Naive thymus-derived CD4-positive, alpha-beta T cell (primary cell): Measurements from ENCODE around the gene PITPNM1. TPM values are rescaled to one million over a fixed set of nuclear protein-coding genes. Genes with fewer than 3 reads are reported as not detected.

Experiments
- ATAC-seq: fragments of 150-1000 bp; cut with Tn5 transposase; 2 replicates; pipeline ENCODE4 v1.10.0; 2021; ENCODE audit warnings: mild to moderate bottlenecking, moderate library complexity
- CTCF ChIA-PET: fragments of 350-600 bp; sonication (Branson Sonifier 250); formaldehyde crosslinking; loops from one replicate; lab custom pipeline; 2021; ENCODE audit warnings: antibody characterized with exemption; lab: Charles Lee
- POLR2A ChIA-PET: fragments of 350-600 bp; sonication (Branson Sonifier 250); formaldehyde crosslinking; loops from one replicate; lab custom pipeline; 2021; ENCODE audit warnings: antibody characterized with exemption, inconsistent platforms; lab: Charles Lee
- DNase-seq, 9 donors: peaks; one replicate each; pipeline versions ENCODE4 v3.0.0 to v3.0.0-alpha.2; 2020 to 2022; ENCODE audit warnings: mixed read lengths in 1 of 9
- H3K27ac ChIP-seq: one replicate; pipeline ENCODE4 v1.7.0; 2013; ENCODE audit warnings: mild to moderate bottlenecking, low read depth, low read length, moderate library complexity
- H3K27me3 ChIP-seq, 2 donors: one replicate each; pipeline ENCODE4 v1.7.0; 2013; ENCODE audit warnings: low read length in 2 of 2, mild to moderate bottlenecking in 2 of 2, moderate library complexity in 2 of 2; ENCODE audit not compliant: control insufficient read depth in 2 of 2, insufficient read depth in 2 of 2
- H3K36me3 ChIP-seq, 3 experiments: 1 replicate in 2 of 3; 2 replicates in 1 of 3; pipeline ENCODE4 v1.7.0; 2013; ENCODE audit warnings: low read length in 3 of 3, mild to moderate bottlenecking in 3 of 3, moderate library complexity in 1 of 3; ENCODE audit not compliant: insufficient read depth in 3 of 3, control insufficient read depth in 2 of 3
- H3K4me1 ChIP-seq, 2 donors: one replicate each; pipeline ENCODE4 v1.7.0; 2013; ENCODE audit warnings: low read length in 2 of 2, mild to moderate bottlenecking in 2 of 2, moderate library complexity in 1 of 2; ENCODE audit not compliant: control insufficient read depth in 2 of 2, insufficient read depth in 2 of 2
- H3K4me3 ChIP-seq: 2 replicates; pipeline ENCODE4 v1.7.0; 2013; ENCODE audit warnings: mild to moderate bottlenecking, low read length
- H3K9me3 ChIP-seq, 3 experiments: 1 replicate in 2 of 3; 2 replicates in 1 of 3; pipeline ENCODE4 v1.7.0; 2013; ENCODE audit warnings: low read length in 3 of 3; ENCODE audit not compliant: control insufficient read depth in 2 of 3
- H3K27ac Mint-ChIP-seq, 9 donors: one replicate each; pipeline ENCODE4 v1.8.0; 2020 to 2022; ENCODE audit warnings: mixed read lengths in 9 of 9, mild to moderate bottlenecking in 8 of 9, moderate library complexity in 5 of 9, inconsistent platforms in 2 of 9
- H3K27me3 Mint-ChIP-seq, 5 donors: one replicate each; pipeline ENCODE4 v1.8.0; 2021 to 2022; ENCODE audit warnings: mixed read lengths in 5 of 5, mild to moderate bottlenecking in 1 of 5
- H3K36me3 Mint-ChIP-seq, 5 donors: one replicate each; pipeline ENCODE4 v1.8.0; 2020 to 2022; ENCODE audit warnings: mixed read lengths in 5 of 5, mild to moderate bottlenecking in 3 of 5, inconsistent platforms in 1 of 5
- H3K4me1 Mint-ChIP-seq, 7 donors: one replicate each; pipeline ENCODE4 v1.8.0; 2020 to 2022; ENCODE audit warnings: mixed read lengths in 7 of 7, mild to moderate bottlenecking in 3 of 7, inconsistent platforms in 1 of 7
- H3K4me3 Mint-ChIP-seq, 10 donors: one replicate each; pipeline ENCODE4 v1.8.0; 2020 to 2022; ENCODE audit warnings: mild to moderate bottlenecking in 10 of 10, mixed read lengths in 10 of 10, moderate library complexity in 6 of 10, inconsistent platforms in 2 of 10
- H3K9me3 Mint-ChIP-seq, 11 donors: one replicate each; pipeline ENCODE4 v1.8.0; 2020 to 2022; ENCODE audit warnings: mixed read lengths in 11 of 11, mild to moderate bottlenecking in 4 of 11, inconsistent platforms in 1 of 11, moderate library complexity in 1 of 11
- intact Hi-C, 2 donors: fragments of 100-400 bp; cut with micrococcal nuclease; formaldehyde crosslinking; loops; one replicate each; pipeline ENCODE4 v1.15.1; 2023
- polyA plus RNA-seq, 2 donors: library from polyadenylated mRNA; unstranded; fragments of 300-500 nt; fragmentation: Illumina TruSeq; gene quantifications; one replicate each; pipeline ENCODE4 v1.2.3, GENCODE V29; 2021
- total RNA-seq, 6 experiments: library from RNA in 5 of 6; stranded (reverse) in 5 of 6; gene quantifications; 1 replicate in 5 of 6; 2 replicates in 1 of 6; pipeline ENCODE4 v1.2.3 and lab custom pipeline; 2021 to 2026

Gene PITPNM1
- total and polyA plus RNA-seq, 7 experiments from 2014 or later, result 9.5 to 133 (median 92.4) TPM

- intact Hi-C loops, result no loop called here
- H3K36me3 Mint-ChIP-seq, result no peaks in the 10 kb centered on the region
- H3K4me3 Mint-ChIP-seq, result peak overlapping the region in 3 of 10 donors; percentile 27 to 69 (median 31)
- ChIA-PET CTCF (interaction anchor here (0.8 to 1.3 kb wide), 2 partner anchors 12 to 84 kb away, joined by 3 read pairs; no protein-coding TSS in a partner anchor), POLR2A (interaction anchor here (0.6 to 11.9 kb wide), 13 partner anchors 11 to 172 kb away, joined by 3 to 206 read pairs (median 3); partner anchors contain the start of genes AIP, CABP4, POLD4 and PTPRCAP)
- H3K4me1 Mint-ChIP-seq, result peaks cover 26 to 55% (median 28%) of the 10 kb centered on the region in 7 donors
- H3K9me3 ChIP-seq, result no peaks in the 10 kb centered on the region
- peaks cover 16 to 35% of the 10 kb centered on the region in 2 donors for H3K4me1 ChIP-seq
- no peaks in the 10 kb centered on the region for H3K27me3 ChIP-seq
- H3K27ac ChIP-seq, result no peak overlapping the region
- peak overlapping the region in 4 of 9 donors; percentile 17 to 68 (median 46) for H3K27ac Mint-ChIP-seq
- ATAC-seq (no peak), DNase-seq (no peak)
- H3K36me3 ChIP-seq, result no peaks in the 10 kb centered on the region
- H3K9me3 Mint-ChIP-seq, result peaks cover 0 to 2% (median 0%) of the 10 kb centered on the region in 11 donors
- no peak overlapping the region for H3K4me3 ChIP-seq
- no peaks in the 10 kb centered on the region for H3K27me3 Mint-ChIP-seq
Observed at GRCh38 chr11:67450796-67451657, 54.1 kb downstream of the PITPNM1 start.

DNA sequence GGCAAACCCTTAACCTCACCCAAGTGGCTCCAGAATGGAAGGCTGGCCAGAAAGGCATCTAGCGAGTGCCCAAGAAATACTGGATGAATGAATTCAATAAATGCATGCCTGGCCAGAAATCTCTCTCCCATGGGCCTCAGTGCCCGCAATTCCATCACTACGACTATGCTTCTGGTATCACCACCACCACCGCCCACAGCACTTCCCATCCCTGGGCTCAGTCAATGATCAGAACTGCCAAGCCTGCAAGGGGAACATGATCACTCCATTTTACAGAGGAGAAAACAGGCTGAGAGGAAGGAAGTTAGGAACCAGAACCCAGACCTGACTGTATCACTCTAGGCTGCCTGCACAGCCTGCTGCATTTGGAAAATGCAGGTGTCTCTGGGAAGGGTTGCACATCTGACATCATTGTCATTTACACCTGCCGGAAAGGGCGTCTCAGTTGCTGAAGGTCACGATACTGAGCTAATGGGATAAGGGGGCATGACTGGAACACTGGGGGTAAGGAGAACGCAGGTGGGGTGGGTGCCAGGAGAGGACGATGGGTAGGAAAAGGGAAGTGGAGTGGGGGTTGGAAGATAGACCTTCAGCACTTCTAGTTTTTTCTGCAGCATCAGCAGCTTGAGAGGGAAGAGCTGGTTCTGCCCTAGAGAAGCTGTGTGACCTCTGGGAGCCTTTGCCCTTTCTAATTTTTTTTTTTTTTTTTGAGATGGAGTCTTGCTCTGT is 55.9 kb downstream of the PITPNM1 start:
- Histone ChIP-seq H3K4me3 (no peak overlapping the region), H3K4me1 (peaks cover 33 to 52% of the 10 kb centered on the region in 2 donors), H3K9me3 (no peaks in the 10 kb centered on the region), H3K27ac (no peak overlapping the region), H3K36me3 (no peaks in the 10 kb centered on the region), H3K27me3 (no peaks in the 10 kb centered on the region)
- Mint-ChIP-seq H3K4me1 (peaks cover 41 to 72% (median 46%) of the 10 kb centered on the region in 7 donors), H3K36me3 (no peaks in the 10 kb centered on the region), H3K27me3 (no peaks in the 10 kb centered on the region), H3K27ac (peak overlapping the region in 7 of 9 donors; percentile 4 to 91 (median 77)), H3K4me3 (peak overlapping the region in 8 of 10 donors; percentile 12 to 65 (median 28)), H3K9me3 (no peaks in the 10 kb centered on the region)
- POLR2A ChIA-PET, result interaction anchor here (1.0 to 11.9 kb wide), 6 partner anchors 11 to 52 kb away, joined by 3 to 206 read pairs (median 10); partner anchors contain the start of genes AIP, CABP4, PTPRCAP and TMEM134
- DNase-seq (no peak), ATAC-seq (no peak)
- CTCF ChIA-PET, result interaction anchor here (1.4 kb wide), 1 partner anchor 16 kb away, joined by 3 read pairs; no protein-coding TSS in a partner anchor
- intact Hi-C loops, result no loop called here

DNA sequence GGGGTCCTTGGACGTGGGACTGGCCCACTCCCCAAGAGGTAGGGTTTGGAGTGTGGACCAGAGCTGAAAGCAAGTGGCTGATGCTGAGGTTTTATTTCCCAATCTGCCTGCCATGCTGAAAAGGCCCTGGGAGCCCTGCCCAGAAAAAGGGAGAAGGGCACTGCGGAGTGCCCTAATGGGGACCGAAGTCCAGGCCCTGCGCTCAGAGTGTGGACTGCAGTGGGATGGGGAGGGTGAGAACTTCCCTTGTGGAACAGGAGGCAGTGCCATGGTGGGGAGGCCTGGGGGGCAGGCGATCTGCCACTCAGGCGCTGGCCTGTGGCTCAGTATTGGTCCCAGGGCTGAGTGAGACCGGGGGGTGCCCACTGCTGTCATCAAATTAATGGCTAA is 56.9 kb downstream of the PITPNM1 start:
- POLR2A ChIA-PET, result interaction anchor here (0.6 to 11.9 kb wide), 11 partner anchors 10 to 51 kb away, joined by 3 to 206 read pairs (median 4); partner anchors contain the start of genes AIP, CABP4, PPP1CA and PTPRCAP
- Mint-ChIP-seq H3K36me3 (no peaks in the 10 kb centered on the region), H3K4me1 (peaks cover 41 to 80% (median 50%) of the 10 kb centered on the region in 7 donors), H3K4me3 (peak overlapping the region in 6 of 10 donors; percentile 7 to 72 (median 20)), H3K27ac (peak overlapping the region in 8 of 9 donors; percentile 31 to 99 (median 96)), H3K9me3 (no peaks in the 10 kb centered on the region), H3K27me3 (no peaks in the 10 kb centered on the region)
- Histone ChIP-seq H3K9me3 (no peaks in the 10 kb centered on the region), H3K27me3 (no peaks in the 10 kb centered on the region), H3K36me3 (no peaks in the 10 kb centered on the region), H3K27ac (peak overlapping the region; percentile 24), H3K4me3 (no peak overlapping the region), H3K4me1 (peaks cover 38 to 56% of the 10 kb centered on the region in 2 donors)
- ATAC-seq (no peak), DNase-seq (no peak)
- intact Hi-C loops, result no loop called here
- CTCF ChIA-PET, result interaction anchor here (1.4 kb wide), 1 partner anchor 17 kb away, joined by 3 read pairs; no protein-coding TSS in a partner anchor

DNA sequence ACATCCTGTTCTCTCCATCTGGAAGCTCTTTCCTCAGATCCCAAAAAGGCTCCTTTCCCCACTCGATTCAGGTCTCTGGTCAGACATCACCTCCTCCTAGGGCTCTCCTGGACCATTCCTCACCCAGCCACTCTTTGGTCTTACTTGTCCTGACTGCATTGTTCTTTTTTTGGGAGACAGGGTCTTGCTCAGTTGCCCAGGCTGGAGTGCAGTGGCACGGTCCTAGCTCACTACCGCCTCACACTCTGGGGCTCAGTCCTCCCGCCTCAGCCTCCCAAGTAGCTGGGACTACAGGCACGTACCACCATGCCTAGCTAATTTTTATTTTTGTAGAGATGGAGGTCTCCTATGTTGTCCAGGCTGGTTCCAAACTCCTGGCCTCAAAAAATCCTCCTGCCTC is 59.6 kb downstream of the PITPNM1 start:
- ChIA-PET CTCF (interaction anchor here (0.6 to 0.7 kb wide), 2 partner anchors 63 to 1946 kb away, joined by 3 to 6 read pairs; no protein-coding TSS in a partner anchor), POLR2A (interaction anchor here (0.7 to 11.9 kb wide), 9 partner anchors 15 to 43 kb away, joined by 3 to 206 read pairs (median 5); partner anchors contain the start of genes CABP4, PPP1CA, RPS6KB2 and TBC1D10C)
- no peaks in the 10 kb centered on the region for H3K27me3 ChIP-seq
- peaks cover 52 to 93% (median 69%) of the 10 kb centered on the region in 7 donors for H3K4me1 Mint-ChIP-seq
- H3K4me3 ChIP-seq, result peak overlapping the region; percentile 49
- no peaks in the 10 kb centered on the region for H3K36me3 ChIP-seq
- DNase-seq, result no peak
- H3K27ac Mint-ChIP-seq, result peak overlapping the region; percentile 89 to 99 (median 96)
- no peaks in the 10 kb centered on the region for H3K9me3 ChIP-seq
- H3K9me3 Mint-ChIP-seq, result no peaks in the 10 kb centered on the region
- H3K27me3 Mint-ChIP-seq, result no peaks in the 10 kb centered on the region
- H3K4me1 ChIP-seq, result peaks cover 38 to 76% of the 10 kb centered on the region in 2 donors
- H3K27ac ChIP-seq, result peak overlapping the region; percentile 85
- intact Hi-C loops, result no loop called here
- peak overlapping the region; percentile 68 to 83 (median 80) for H3K4me3 Mint-ChIP-seq
- H3K36me3 Mint-ChIP-seq, result peaks cover 0 to 4% (median 0%) of the 10 kb centered on the region in 5 donors
- ATAC-seq, result no peak

DNA sequence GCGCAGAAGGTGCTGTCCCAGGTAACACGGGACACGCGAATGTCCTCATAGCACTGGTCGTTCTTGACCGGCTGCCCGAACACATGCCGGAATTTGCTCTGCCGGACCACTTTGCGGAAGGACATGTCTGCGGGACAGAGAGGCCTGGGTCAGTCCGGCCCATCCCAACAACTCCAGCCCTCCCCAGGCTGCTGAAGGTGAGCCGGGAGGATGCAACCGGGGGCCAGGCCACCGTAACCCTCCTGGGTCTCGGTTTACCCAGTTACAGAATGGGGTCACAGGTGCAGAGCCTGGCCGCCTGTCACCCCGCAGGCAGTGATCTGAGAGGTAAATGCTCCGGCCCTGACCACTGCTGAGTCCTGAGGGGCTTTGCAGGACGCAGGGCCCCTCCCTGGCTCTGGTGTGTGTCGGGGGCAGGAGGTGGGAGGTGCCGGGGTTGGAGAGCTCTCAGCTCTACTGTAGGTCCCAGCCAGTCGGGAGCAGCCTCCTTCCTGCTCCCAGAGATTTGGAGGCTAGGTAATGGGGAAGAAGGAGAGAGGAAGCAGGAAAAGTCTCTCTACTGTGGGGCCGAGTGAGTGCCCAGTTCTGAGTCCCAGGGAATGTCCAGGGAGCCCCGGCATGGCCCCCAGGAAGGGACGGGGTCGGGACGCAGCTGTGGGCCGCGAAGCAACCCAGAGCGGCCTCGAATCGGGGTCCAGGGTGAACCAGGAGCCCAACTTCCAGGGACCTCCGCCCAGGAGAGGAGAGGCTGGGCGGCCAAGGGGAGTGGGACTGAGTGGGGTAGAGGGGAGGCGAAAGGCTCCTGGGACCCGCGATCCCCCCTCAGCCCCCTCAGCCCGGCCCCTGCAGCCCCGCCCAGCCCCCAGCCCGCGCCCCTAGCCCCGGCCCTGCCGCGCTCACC is 62.4 kb downstream of the PITPNM1 start:
- POLR2A ChIA-PET, result interaction anchor here (0.8 to 11.9 kb wide), 6 partner anchors 9 to 97 kb away, joined by 3 to 206 read pairs (median 7); partner anchors contain the start of genes CABP4, GPR152, RPS6KB2 and TMEM134

More for the DNA sequence above, 62.4 kb downstream of the PITPNM1 start:
- no peak for DNase-seq
- intact Hi-C loops, result loop anchor here in 1 of 2 donors (1.0 kb wide), 2 partner anchors 14 to 27 kb away; partner anchors contain the start of genes RPS6KB2 and TMEM134
- Mint-ChIP-seq H3K27ac (peak overlapping the region; percentile 84 to 95 (median 90)), H3K27me3 (no peaks in the 10 kb centered on the region), H3K9me3 (peaks cover 0 to 1% (median 0%) of the 10 kb centered on the region in 11 donors), H3K4me3 (peak overlapping the region; percentile 55 to 99 (median 63)), H3K36me3 (peaks cover 0 to 27% (median 0%) of the 10 kb centered on the region in 5 donors), H3K4me1 (peaks cover 57 to 87% (median 72%) of the 10 kb centered on the region in 7 donors)
- Histone ChIP-seq H3K36me3 (peaks cover 0 to under 1% (median 0%) of the 10 kb centered on the region in 3 experiments), H3K9me3 (no peaks in the 10 kb centered on the region), H3K27me3 (no peaks in the 10 kb centered on the region), H3K27ac (peak overlapping the region; percentile 85), H3K4me3 (no peak overlapping the region), H3K4me1 (peaks cover 51 to 77% of the 10 kb centered on the region in 2 donors)
- no peak for ATAC-seq
- CTCF ChIA-PET, result no interaction called here
